ENCODE results near the gene MOCS1.

Gene MOCS1

GRCh38 chr6:39876111-39876510 is 58.2 kb downstream of the MOCS1 start:
- DNase-seq (ENCODE audit: low read depth), result no peak

DNA sequence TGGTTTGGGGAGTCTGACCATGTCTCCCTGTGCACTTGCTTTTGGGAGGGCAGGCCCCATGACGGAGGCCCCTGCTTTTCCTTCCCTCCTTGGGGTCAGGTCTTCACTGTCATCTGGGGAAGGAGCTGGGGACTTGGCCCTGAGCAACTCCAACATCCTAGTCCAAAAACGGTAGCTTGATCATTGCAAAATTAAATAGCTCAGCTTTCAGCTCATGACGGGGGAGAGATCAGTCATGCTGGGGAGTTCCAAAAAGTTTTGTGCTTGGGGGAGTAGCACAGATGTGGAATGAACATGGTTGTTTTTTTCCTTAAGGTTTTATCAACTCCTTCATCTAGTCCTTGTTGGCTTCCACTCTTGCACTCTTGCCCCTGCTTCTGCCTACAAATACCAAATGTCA is 60.8 kb downstream of the MOCS1 start:
- no peak for DNase-seq (ENCODE audit: low read depth)

GRCh38 chr6:39870950-39871349 is 63.3 kb downstream of the MOCS1 start:
- no peak for DNase-seq (ENCODE audit: low read depth)

GRCh38 chr6:39867592-39867991 is 66.7 kb downstream of the MOCS1 start:
- DNase-seq (ENCODE audit: low read depth), result no peak

- no peak for DNase-seq (ENCODE audit: low read depth)
Observed at GRCh38 chr6:39865011-39865888, 69.0 kb downstream of the MOCS1 start.

GRCh38 chr6:39861663-39862062 is 72.6 kb downstream of the MOCS1 start:
- DNase-seq (ENCODE audit: low read depth), result no peak

GRCh38 chr6:39859025-39859424 is 75.2 kb downstream of the MOCS1 start:
- DNase-seq (ENCODE audit: low read depth), result no peak

DNA sequence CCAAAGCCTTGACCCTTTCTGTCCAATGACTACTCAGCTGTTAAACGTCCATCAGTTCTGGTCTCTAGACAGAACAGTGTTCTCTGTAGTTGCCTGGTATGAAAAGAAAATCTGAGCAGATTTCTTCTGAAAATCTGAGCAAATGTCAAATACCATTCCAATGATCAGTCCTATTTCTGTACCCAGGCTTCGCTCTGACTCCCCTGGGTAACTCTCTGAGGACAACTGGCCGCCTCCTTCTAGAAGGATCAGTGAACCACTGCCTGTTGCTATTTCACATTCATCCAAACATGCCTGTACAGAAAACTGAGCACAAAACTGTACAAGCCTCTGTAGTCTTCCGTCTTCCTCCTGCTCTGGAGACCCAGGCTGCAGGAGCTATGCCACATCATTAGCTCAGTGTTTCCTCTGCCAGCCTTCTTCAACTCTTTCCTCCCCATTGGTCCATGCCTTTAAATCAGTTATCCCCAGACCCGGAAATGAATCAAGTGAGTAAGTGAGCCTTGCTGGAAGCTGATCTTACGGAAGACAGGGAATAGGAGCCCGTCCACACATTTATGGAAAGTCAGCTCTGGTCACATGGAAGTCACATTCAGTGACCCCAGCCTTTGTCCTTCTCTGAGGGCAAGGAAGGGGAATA is 78.8 kb downstream of the MOCS1 start:
- DNase-seq (ENCODE audit: low read depth), result peak; percentile 33

Measured in GM04503 (cell line).